NCI-H1417 treated with DMSO at 0.1 percent for 48 hours (cell line): ENCODE results near the gene HAND1.

Source experiments
- DNase-seq: peaks from one replicate; lab custom pipeline; 2025; lab: John Stamatoyannopoulos, UW

The HAND1 gene

GRCh38 chr5:154455585-154455984 is 22.4 kb downstream of the HAND1 start:
- DNase-seq, result no peak

DNA sequence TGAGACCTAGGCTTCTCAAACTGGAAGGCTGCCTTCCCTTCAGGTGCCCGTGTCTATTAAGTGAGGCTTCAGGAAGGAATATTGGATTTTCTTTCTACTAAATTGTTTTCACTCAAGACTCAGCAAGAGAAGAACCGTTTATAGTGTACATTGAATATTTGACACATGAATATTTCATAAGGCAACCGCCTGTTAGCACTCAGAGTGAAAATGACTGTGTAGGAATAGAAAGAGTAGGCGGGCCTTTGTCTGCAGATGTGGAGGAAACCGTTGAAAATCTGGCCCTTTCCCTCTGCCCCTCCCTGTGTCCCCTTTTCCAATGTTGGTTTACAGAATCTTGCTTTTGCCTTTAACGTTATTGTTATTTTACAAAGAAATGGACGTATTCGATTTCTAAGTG is 26.1 kb downstream of the HAND1 start:
- DNase-seq, result no peak

DNA sequence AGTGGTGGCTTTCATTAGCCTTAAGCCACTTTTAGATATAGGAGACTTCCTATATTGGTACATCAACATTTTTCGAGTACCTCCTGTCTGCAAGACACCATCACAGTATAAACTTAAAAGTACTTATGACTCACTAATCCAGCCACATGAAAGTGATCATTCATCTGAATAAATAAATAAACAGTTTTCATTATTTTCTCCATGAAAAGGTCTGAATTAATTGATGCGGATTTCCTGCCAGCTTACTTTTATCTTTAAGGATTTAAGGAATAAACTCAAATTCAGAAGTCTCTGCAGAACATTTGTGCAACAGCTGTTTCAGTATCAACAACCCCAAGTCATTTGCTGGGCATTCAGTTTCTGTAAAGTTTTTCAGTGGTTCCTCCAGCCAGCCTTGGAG is 28.2 kb downstream of the HAND1 start:
- DNase-seq, result no peak

DNA sequence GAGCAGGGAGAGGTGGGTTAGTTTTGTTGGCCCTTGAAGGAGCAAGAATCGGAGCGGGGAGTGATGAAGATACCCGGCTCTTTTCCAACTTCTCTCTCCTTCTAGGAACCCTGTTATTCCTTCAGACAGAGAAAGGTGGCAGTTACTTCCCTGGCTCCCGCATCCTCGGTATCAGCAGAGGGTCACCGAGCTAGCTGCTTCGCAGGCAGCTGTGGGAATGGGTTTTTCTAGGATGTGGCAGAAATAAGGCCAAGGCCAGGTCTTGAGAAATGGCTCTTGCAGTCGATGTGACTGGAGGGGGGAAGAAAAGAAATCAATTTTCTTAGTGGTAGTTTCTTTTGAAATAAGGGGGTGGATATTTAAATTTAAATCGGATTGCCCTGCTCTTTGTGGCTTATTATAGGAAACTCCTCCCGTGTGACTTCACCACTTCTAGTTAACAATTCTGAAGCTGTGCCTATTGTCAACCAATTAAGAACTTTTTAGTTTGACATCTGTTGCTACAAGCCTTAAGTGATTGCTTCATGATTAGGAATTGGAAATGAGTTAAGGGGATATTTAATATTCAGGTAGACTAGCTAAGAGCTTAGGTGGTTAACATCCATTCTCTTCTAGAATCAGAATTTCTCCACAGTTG is 30.8 kb downstream of the HAND1 start:
- no peak for DNase-seq

- DNase-seq, result no peak
These were observed 31.6 kb downstream of the HAND1 start for GRCh38 chr5:154446195-154447088.

GRCh38 chr5:154445422-154446194 is 32.4 kb downstream of the HAND1 start, which contains the start of gene SAP30L:
Gene SAP30L, plus strand, starts transcription at chr5:154445997. Its CDS starts 608 bp downstream, at chr5:154446605.
- DNase-seq, result no peak

- no peak for DNase-seq
These were observed 33.2 kb downstream of the HAND1 start for GRCh38 chr5:154444556-154445421.

DNA sequence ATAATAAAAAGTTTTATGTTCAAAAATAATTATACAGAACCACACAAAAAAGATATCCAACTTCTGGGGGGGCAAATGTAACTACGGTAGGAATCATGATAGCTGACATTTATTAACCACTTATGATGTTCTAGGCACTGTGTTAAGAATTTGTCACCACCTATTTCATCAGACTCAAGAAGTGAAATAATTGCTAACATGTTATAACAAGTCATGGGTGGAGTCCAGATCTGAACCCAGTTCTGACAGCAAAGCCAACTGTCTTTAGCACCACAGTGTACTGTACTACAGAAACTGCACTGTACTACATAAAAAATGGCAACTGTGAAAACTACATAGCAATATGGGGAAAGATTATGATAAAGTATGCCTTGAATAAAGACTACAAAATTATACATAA is 35.2 kb downstream of the HAND1 start:
- DNase-seq, result no peak

- DNase-seq, result no peak
These were observed 37.5 kb downstream of the HAND1 start for GRCh38 chr5:154440540-154440939.

DNA sequence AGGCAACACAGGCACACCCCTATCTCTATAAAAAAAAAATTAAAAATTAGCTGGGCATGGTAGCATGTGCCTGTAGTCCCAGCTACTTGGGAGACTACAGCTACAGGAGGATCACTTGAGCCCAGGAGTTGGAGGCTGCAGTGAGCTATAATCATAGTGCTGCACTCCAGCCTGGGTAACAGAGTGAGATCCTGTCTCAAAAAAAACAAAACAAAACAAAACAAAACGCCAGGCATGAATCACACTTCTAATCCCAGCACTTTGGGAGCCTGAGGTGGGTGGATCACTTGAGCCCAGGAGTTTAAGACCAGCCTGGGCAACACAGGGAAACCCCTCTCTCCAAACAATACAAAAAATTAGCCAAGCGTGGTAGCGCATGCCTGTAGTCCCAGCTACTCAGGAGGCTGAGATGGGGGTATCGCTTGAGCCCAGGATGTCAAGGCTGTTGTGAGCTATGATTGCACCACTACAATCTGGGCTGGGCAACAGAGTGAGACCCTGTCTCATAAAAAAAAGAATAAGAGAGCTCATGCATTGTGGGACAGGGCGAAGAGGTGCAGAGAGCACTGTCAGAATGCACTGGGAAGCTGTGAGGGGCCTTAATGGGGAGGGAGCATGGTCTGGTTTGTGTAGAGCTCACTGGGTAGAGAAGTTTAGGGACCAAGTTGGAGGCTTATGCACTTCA is 40.6 kb downstream of the HAND1 start:
- no peak for DNase-seq

GRCh38 chr5:154435226-154435625 is 42.8 kb downstream of the HAND1 start:
- no peak for DNase-seq

DNA sequence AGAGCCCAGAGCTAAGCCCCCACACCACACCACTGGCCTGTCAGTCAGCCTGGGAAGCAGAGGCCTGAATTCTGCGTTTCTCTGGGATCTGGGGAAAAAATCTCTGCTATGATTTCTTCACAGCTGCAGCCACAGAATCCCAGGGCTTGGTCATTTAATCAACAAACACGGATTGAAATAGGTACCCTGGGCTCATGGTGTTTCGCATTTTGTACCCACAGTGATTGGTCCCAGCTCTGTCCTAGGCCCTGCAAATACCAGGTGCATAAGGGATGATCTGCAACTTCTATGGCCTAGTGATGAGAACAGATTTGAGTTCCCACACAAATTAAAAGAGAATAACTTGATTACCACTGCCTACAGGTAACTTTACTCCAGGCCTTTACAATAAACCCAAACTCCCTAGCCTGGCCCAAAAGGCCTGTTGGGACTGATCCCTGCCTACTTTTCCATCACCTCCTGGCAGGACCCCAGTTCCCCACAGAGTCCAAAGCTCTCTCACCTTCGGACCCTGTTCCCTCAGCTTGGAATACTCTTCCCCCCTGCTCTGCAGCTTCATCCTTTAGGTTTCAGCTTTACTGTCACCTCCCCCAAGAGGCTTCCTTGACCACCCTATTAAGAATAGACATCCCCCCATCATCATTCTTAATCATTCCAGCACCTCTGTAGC is 46.9 kb downstream of the HAND1 start:
- DNase-seq, result no peak

GRCh38 chr5:154430466-154430865 is 47.6 kb downstream of the HAND1 start:
- DNase-seq, result no peak

DNA sequence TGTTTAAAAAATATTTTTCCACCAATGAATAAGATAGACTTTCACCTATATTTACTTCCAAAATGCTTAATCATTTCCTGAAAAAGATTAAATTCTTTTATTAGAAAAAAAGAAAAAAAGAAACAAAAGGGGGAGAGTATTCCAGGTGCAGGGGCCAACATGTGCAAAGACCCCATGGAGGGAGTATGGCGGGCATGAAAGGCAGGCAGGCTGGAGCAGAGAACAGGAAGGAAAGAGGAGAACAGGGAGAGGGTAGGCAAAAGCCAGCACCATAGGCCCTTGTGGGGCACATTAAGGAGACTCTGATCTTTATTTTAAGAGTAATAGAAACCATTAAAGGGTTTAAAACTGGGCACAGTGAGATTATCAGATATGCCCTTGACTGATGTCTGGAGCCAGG is 48.7 kb downstream of the HAND1 start:
- DNase-seq, result no peak

DNA sequence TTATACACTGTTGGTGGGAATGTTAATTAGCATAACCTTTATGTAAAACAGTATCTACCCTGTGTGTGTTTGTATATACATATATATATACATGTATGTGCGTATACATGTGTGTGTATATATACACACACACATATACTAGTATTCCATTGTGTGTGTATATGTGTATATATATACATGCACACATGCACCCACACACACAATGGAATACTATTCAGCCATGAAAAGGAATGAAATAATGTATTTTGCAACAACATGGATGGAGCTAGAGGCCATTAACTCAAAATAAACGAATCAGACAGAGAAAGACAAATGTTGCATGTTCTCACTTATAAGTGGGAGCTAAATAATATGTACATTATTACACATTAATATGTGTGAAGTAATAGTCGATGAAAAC is 49.8 kb downstream of the HAND1 start:
- no peak for DNase-seq
